HL-60 (cell line): ENCODE results near the gene LMAN1.

Experiments
- DNase-seq, 2 experiments: peaks; one replicate each; pipeline ENCODE4 v3.0.0-alpha.2; 2010 to 2020; ENCODE audit warnings: low read depth in 1 of 2, low spot score in 1 of 2
- H3K27ac ChIP-seq: fragments of 250-450 bp; sonication (Bioruptor Pico); replicated peaks from 2 replicates; pipeline ENCODE4 v1.5.1; 2020; ENCODE audit warnings: mild to moderate bottlenecking, moderate library complexity
- H3K27me3 ChIP-seq: fragments of 250-450 bp; sonication (Bioruptor Pico); 2 replicates; pipeline ENCODE4 v1.5.1; 2021; ENCODE audit warnings: mild to moderate bottlenecking, moderate library complexity; ENCODE audit not compliant: insufficient read depth, poor library complexity, severe bottlenecking
- H3K4me3 ChIP-seq: replicated peaks from 2 replicates; pipeline ENCODE4 v1.5.1; 2011; ENCODE audit warnings: mild to moderate bottlenecking, control low read depth, low read length; ENCODE audit not compliant: insufficient read depth
- GABPA ChIP-seq: IDR thresholded peaks from 2 replicates; pipeline ENCODE4 v1.6.1; 2012; ENCODE audit warnings: low read depth
- POLR2AphosphoS5 ChIP-seq: IDR thresholded peaks from 2 replicates; pipeline ENCODE4 v1.6.1; 2012; ENCODE audit warnings: low read depth
- SPI1 ChIP-seq: IDR thresholded peaks from 2 replicates; pipeline ENCODE4 v1.6.1; 2012; ENCODE audit warnings: low read depth, mild to moderate bottlenecking, borderline replicate concordance
- TF ChIP-seq, protein P1 (sequence below): IDR thresholded peaks from one replicate; pipeline ENCODE4 v1.5.1; 2011; ENCODE audit warnings: low read length, control low read depth, inconsistent platforms; ENCODE audit not compliant: insufficient read depth
- TF ChIP-seq, protein P2 (sequence below): IDR thresholded peaks from 2 replicates; pipeline ENCODE4 v1.6.1; 2012; ENCODE audit warnings: low read depth; ENCODE audit not compliant: insufficient replicate concordance

Gene LMAN1

DNA sequence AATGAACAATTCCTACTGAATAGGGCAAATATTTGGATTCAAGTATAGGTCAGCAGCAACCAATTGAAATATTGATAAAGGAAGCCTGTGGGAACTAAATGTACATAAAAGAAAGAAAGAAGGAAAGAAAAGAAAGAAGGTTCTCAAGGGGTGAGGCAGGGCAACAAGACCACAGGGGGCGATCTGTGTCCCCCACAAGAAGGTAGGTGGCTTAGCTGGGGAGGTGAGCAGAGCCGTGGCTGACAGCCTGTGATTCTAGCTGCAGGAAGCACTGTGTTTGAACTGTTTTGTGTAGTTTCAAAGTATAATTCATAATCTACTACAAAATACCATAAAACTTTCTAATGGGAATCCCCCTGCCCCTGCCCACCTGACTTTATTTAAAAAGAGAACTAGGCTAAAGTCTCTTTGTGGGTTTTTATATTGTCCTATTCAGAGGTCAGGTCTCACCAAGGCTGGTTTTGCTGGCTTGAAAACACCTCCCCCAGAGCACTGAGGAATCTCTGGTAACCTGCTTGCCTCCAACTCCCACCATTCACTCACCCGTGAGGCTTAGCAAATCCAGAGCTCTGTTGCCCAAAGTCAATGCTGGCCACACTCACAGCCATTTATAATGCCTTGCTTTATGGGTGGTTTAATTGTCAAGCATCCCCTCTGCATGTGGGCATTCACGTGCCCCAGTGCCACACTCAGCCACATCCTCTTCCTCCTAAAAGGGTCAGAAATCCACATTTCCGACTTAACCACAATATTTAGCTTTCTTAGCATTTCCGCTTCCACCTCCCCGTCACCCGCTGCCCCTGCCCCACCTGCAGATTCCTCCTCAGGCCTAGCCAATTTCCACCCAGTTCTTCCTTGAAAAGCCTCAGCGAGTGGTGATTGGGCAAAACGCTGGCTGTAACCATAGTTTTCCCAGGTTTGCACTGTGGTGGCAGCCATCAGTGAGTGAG is 36.4 kb upstream of the LMAN1 start:
- peaks cover 13% of the 10 kb centered on the region for H3K27me3 ChIP-seq
- H3K4me3 ChIP-seq = no peak overlapping the region
- peak in 1 of 2 experiments; percentile 8 for DNase-seq
- TF ChIP-seq SPI1 = no peak
- TF ChIP-seq, protein P1, sequence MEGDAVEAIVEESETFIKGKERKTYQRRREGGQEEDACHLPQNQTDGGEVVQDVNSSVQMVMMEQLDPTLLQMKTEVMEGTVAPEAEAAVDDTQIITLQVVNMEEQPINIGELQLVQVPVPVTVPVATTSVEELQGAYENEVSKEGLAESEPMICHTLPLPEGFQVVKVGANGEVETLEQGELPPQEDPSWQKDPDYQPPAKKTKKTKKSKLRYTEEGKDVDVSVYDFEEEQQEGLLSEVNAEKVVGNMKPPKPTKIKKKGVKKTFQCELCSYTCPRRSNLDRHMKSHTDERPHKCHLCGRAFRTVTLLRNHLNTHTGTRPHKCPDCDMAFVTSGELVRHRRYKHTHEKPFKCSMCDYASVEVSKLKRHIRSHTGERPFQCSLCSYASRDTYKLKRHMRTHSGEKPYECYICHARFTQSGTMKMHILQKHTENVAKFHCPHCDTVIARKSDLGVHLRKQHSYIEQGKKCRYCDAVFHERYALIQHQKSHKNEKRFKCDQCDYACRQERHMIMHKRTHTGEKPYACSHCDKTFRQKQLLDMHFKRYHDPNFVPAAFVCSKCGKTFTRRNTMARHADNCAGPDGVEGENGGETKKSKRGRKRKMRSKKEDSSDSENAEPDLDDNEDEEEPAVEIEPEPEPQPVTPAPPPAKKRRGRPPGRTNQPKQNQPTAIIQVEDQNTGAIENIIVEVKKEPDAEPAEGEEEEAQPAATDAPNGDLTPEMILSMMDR = no peak
- TF ChIP-seq, protein P2, sequence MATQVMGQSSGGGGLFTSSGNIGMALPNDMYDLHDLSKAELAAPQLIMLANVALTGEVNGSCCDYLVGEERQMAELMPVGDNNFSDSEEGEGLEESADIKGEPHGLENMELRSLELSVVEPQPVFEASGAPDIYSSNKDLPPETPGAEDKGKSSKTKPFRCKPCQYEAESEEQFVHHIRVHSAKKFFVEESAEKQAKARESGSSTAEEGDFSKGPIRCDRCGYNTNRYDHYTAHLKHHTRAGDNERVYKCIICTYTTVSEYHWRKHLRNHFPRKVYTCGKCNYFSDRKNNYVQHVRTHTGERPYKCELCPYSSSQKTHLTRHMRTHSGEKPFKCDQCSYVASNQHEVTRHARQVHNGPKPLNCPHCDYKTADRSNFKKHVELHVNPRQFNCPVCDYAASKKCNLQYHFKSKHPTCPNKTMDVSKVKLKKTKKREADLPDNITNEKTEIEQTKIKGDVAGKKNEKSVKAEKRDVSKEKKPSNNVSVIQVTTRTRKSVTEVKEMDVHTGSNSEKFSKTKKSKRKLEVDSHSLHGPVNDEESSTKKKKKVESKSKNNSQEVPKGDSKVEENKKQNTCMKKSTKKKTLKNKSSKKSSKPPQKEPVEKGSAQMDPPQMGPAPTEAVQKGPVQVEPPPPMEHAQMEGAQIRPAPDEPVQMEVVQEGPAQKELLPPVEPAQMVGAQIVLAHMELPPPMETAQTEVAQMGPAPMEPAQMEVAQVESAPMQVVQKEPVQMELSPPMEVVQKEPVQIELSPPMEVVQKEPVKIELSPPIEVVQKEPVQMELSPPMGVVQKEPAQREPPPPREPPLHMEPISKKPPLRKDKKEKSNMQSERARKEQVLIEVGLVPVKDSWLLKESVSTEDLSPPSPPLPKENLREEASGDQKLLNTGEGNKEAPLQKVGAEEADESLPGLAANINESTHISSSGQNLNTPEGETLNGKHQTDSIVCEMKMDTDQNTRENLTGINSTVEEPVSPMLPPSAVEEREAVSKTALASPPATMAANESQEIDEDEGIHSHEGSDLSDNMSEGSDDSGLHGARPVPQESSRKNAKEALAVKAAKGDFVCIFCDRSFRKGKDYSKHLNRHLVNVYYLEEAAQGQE = no peak
- no peak for TF ChIP-seq POLR2AphosphoS5
- no peak for TF ChIP-seq GABPA
- no peak overlapping the region for H3K27ac ChIP-seq

DNA sequence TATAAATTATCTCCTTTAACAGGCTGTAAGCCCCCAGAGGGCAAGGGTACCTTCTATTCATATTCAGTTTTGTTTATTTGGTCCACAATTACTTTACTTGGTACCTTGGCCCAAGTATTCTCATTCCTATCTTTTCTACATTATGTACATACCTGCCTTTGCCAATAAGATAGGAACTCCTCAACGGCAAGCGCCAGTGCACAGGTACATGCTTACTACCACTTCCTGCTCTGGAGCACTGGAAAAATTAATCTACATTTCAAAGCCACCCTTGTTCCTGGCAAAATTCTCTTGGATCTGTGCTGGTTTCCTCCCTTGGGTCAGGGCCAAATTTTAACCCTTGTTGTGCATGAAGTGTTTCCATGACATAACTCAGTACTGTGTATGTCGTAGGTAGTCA is 34.3 kb upstream of the LMAN1 start:
- no peak overlapping the region for H3K27ac ChIP-seq
- H3K27me3 ChIP-seq = peaks cover 13% of the 10 kb centered on the region
- TF ChIP-seq POLR2AphosphoS5 (no peak), SPI1 (no peak), GABPA (no peak)
- TF ChIP-seq, protein P1 = no peak
- TF ChIP-seq, protein P2 = no peak
- no peak overlapping the region for H3K4me3 ChIP-seq
- no peak for DNase-seq

DNA sequence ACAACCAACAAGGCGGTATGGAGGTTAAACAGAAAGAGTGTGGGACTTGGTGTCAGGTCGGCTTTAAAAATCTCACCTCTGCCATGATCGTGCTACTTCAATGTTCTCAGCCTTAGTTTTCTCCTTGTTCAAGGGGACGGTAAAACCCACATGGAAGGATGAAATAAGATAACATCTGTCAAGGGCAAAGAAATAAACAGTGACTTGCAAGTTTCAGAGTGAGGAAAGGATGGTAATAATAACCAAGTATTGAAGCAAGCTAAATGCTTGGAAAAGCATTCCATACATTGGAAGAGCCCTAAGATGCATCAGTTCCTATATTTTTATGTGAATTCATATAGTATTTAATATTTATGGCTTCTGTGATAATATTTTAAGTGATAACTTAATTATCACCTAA is 29.8 kb upstream of the LMAN1 start:
- Histone ChIP-seq H3K27ac (no peak overlapping the region), H3K4me3 (no peak overlapping the region), H3K27me3 (peaks cover 5% of the 10 kb centered on the region)
- TF ChIP-seq, protein P1 = no peak
- TF ChIP-seq, protein P2 = no peak
- TF ChIP-seq GABPA (no peak), POLR2AphosphoS5 (no peak), SPI1 (no peak)
- no peak for DNase-seq
